T-helper 17 cell (primary cell): ENCODE measurements around the gene AQP6. TPM values are rescaled to one million over a fixed set of nuclear protein-coding genes. Genes with fewer than 3 reads are reported as not detected.
"Not testable (repeated sequence)": the region's sequence is repeated elsewhere in the genome, so short reads cannot be mapped to it uniquely, and the experiment has no call there.

Source experiments
- ATAC-seq: fragments of 150-1000 bp; cut with Tn5 transposase; 2 replicates; pipeline ENCODE4 v1.10.0; 2021; ENCODE audit warnings: mild to moderate bottlenecking, moderate library complexity
- DNase-seq, 3 donors: peaks; one replicate each; pipeline versions ENCODE4 v3.0.0 to v3.0.0-alpha.2; 2020 to 2021
- H3K9me3 ChIP-seq: one replicate; pipeline ENCODE4 v1.7.0; 2013; ENCODE audit warnings: low read length, mild to moderate bottlenecking; ENCODE audit not compliant: control insufficient read depth, poor library complexity, severe bottlenecking
- H3K27ac Mint-ChIP-seq: one replicate; pipeline ENCODE4 v1.8.0; 2022; ENCODE audit warnings: mild to moderate bottlenecking, moderate library complexity, mixed read lengths
- H3K27me3 Mint-ChIP-seq: one replicate; pipeline ENCODE4 v1.8.0; 2022; ENCODE audit warnings: mixed read lengths
- H3K36me3 Mint-ChIP-seq: one replicate; pipeline ENCODE4 v1.8.0; 2022; ENCODE audit warnings: low read depth, mixed read lengths
- H3K4me1 Mint-ChIP-seq: one replicate; pipeline ENCODE4 v1.8.0; 2022; ENCODE audit warnings: mild to moderate bottlenecking, mixed read lengths
- H3K4me3 Mint-ChIP-seq: one replicate; pipeline ENCODE4 v1.8.0; 2022; ENCODE audit warnings: mild to moderate bottlenecking, moderate library complexity, mixed read lengths
- total RNA-seq, 4 donors: library from RNA in 2 of 4; stranded (reverse) in 2 of 4; gene quantifications; one replicate each; pipeline ENCODE4 v1.2.3 and lab custom pipeline; 2022 to 2026

The AQP6 gene
- total RNA-seq, 2 donors from 2014 or later: not detected

- peaks cover 4% of the 10 kb centered on the region for H3K4me1 Mint-ChIP-seq
These were observed 3.8 kb downstream of the AQP6 start for GRCh38 chr12:49976557-49976956.

DNA sequence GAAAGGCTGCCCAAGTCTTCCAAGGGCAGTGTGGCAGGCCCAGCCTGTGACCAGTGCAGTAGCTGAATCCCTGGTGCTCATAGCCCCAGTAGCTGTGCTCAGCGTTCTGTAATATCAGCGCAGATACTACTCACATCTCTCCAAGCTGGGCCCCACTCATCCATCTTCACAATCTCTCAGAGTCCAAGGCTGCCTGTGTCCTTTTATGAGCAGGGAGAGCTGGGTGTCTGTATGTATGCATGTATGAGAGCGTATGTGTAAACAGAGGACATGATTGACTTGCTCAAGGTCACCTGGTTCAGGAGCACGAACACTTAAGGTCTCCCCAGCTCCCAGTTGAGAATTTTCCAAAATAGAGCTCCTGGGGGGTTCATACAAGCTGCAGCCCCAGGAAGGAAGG is 5.4 kb downstream of the AQP6 start:
- H3K9me3 ChIP-seq: no peaks in the 10 kb centered on the region
- ATAC-seq (no peak), DNase-seq (no peak)
- peak overlapping the region; percentile 41 for H3K27ac Mint-ChIP-seq
- no peaks in the 10 kb centered on the region for H3K36me3 Mint-ChIP-seq
- no peaks in the 10 kb centered on the region for H3K27me3 Mint-ChIP-seq
- peaks cover 4% of the 10 kb centered on the region for H3K4me1 Mint-ChIP-seq
- H3K4me3 Mint-ChIP-seq: no peak overlapping the region

More at GRCh38 chr12:49976557-49976956, 3.8 kb downstream of the AQP6 start:
- H3K27me3 Mint-ChIP-seq: no peaks in the 10 kb centered on the region
- no peaks in the 10 kb centered on the region for H3K9me3 ChIP-seq
- H3K27ac Mint-ChIP-seq: no peak overlapping the region
- H3K36me3 Mint-ChIP-seq: no peaks in the 10 kb centered on the region
- H3K4me3 Mint-ChIP-seq: no peak overlapping the region
- DNase-seq (no peak), ATAC-seq (no peak)

DNA sequence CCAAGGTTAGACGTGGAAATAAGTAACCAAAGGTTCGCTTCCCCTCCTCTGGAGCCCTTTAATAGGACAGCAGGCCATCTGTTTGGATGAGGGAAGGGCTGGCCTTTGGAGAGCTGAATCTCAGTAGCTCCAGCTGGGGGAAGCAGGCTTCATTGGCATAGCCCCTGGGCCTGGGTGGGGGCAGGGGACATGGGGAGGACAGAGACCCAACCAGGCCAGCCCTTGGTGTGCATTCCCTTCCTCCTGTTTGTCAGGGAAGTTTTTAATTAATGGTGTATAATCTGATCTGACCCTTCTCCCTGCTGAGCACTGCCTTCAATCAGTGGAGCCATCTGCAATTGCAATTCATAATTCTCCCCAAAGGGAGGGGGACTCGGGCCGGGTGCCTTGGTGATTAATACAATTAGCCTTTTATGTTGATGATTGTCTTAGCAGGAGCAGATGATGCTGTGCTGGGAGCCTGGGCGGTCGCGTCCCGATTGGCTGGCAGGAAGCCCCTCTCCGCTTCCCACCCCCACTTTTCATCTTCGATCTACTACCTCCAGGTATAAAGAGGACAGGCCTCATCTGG is 6.4 kb downstream of the AQP6 start:
- Mint-ChIP-seq H3K27me3 (no peaks in the 10 kb centered on the region), H3K27ac (peak overlapping the region; percentile 41), H3K36me3 (no peaks in the 10 kb centered on the region), H3K4me1 (peaks cover 4% of the 10 kb centered on the region), H3K4me3 (no peak overlapping the region)
- DNase-seq (no peak), ATAC-seq (no peak)
- no peaks in the 10 kb centered on the region for H3K9me3 ChIP-seq

- no peaks in the 10 kb centered on the region for H3K27me3 Mint-ChIP-seq
- peak overlapping the region; percentile 41 for H3K27ac Mint-ChIP-seq
- H3K4me1 Mint-ChIP-seq: peaks cover 4% of the 10 kb centered on the region
- H3K4me3 Mint-ChIP-seq: no peak overlapping the region
- no peaks in the 10 kb centered on the region for H3K36me3 Mint-ChIP-seq
- no peaks in the 10 kb centered on the region for H3K9me3 ChIP-seq
- DNase-seq (no peak), ATAC-seq (no peak)
These were observed 7.0 kb downstream of the AQP6 start for GRCh38 chr12:49979791-49980190.

GRCh38 chr12:49980501-49981349 is 8.0 kb downstream of the AQP6 start:
- H3K27ac Mint-ChIP-seq: peak overlapping the region; percentile 74
- H3K4me3 Mint-ChIP-seq: no peak overlapping the region
- H3K27me3 Mint-ChIP-seq: no peaks in the 10 kb centered on the region
- DNase-seq (no peak), ATAC-seq (no peak)
- no peaks in the 10 kb centered on the region for H3K36me3 Mint-ChIP-seq
- peaks cover 4% of the 10 kb centered on the region for H3K4me1 Mint-ChIP-seq
- no peaks in the 10 kb centered on the region for H3K9me3 ChIP-seq

- no peak overlapping the region for H3K27ac Mint-ChIP-seq
- no peak for ATAC-seq
- no peak for DNase-seq
- no peaks in the 10 kb centered on the region for H3K27me3 Mint-ChIP-seq
- no peaks in the 10 kb centered on the region for H3K36me3 Mint-ChIP-seq
- no peak overlapping the region for H3K4me3 Mint-ChIP-seq
- H3K9me3 ChIP-seq: no peaks in the 10 kb centered on the region
- peaks cover 4% of the 10 kb centered on the region for H3K4me1 Mint-ChIP-seq
These were observed 9.7 kb downstream of the AQP6 start for GRCh38 chr12:49982246-49983087.

- Mint-ChIP-seq H3K27ac (no peak overlapping the region), H3K36me3 (no peaks in the 10 kb centered on the region), H3K4me1 (peaks cover 4% of the 10 kb centered on the region), H3K4me3 (no peak overlapping the region), H3K27me3 (no peaks in the 10 kb centered on the region)
- DNase-seq (no peak), ATAC-seq (no peak)
- H3K9me3 ChIP-seq: no peaks in the 10 kb centered on the region
These were observed 11.1 kb downstream of the AQP6 start for GRCh38 chr12:49983892-49984291.

DNA sequence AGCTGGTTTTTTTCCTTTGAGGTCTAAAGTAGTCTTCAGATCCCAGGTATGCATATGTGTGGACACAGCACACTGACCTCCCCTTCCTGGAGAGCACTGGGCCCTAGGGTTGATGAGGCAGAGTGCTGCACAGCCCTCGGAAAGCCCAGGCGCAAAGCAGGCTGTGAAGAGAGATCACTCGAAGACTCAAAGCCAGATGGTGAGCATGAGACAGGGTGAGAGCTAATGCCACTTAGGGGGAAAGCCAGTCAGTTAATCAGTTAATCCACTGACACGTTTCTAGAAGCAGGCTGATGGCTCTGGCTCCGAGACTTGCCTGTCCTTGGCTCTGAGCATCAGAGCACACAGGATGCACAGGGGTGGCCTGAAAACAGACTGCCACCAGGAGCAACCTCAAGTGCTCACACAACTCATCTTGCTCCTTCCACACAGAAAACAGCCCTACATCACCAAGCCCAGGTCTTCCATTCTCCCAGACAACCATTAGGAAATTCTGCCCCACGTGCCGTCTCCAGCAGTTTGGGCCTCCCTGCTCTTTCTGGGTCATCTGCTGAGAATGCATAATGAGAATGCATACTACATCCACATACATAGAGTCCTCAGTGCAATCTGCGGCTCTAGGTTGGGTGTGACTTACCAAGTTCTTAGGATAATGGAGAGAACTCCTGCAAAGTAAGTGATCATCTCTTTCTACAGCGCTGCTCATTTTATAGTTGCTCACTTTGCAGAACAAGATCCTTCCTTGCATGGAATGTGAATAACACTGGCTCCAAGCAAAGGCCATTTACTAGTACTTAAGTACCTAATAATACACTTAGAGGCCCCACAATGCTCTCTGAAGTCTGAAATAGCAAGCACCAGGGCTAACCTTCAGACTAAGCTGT is 12.0 kb downstream of the AQP6 start:
- peaks cover 4% of the 10 kb centered on the region for H3K4me1 Mint-ChIP-seq
- ATAC-seq (no peak), DNase-seq (no peak)
- no peak overlapping the region for H3K27ac Mint-ChIP-seq
- H3K9me3 ChIP-seq: no peaks in the 10 kb centered on the region
- no peaks in the 10 kb centered on the region for H3K27me3 Mint-ChIP-seq
- no peak overlapping the region for H3K4me3 Mint-ChIP-seq
- no peaks in the 10 kb centered on the region for H3K36me3 Mint-ChIP-seq

DNA sequence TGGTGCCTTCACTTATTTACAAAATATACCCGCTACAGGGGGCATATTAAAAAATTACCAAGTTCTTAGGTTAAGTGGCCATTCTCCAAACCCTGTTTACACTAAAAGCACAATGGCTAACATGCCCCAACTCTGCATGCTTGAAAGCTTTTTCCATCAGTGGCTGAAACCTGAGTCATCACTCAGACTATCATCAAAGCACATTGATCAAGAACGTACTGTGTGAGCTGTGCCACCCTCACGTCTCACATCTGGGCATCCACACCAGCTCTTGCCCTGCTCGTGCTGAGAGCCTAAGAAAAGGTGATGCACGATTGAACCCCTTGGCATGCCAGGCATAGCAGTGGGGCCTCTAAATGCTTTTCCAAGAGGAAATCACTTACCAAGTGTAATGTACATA is 13.2 kb downstream of the AQP6 start:
- DNase-seq (no peak), ATAC-seq (no peak)
- Mint-ChIP-seq H3K36me3 (no peaks in the 10 kb centered on the region), H3K27me3 (no peaks in the 10 kb centered on the region), H3K4me3 (no peak overlapping the region), H3K27ac (no peak overlapping the region), H3K4me1 (no peaks in the 10 kb centered on the region)
- no peaks in the 10 kb centered on the region for H3K9me3 ChIP-seq

DNA sequence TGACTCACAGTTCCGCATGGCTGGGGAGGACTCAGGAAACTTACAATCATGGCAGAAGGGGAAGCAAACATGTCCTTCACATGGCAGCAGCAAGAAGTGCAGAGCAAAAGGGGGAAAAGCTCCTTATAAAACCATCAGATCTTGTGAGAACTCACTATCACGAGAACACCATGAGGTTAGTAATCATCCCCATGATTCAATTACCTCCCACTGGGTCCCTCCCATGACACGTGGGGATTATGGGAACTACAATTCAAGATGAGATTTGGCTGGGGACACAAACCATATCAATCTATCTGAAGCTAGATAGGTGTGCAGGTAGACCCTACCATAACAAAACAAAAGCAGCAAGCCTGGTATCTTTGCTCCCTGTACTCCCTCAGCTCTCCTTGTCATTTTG is 13.7 kb downstream of the AQP6 start:
- H3K36me3 Mint-ChIP-seq, H3K9me3 ChIP-seq, ATAC-seq, H3K4me3 Mint-ChIP-seq, DNase-seq, H3K27ac Mint-ChIP-seq, H3K4me1 Mint-ChIP-seq, H3K27me3 Mint-ChIP-seq: not testable (repeated sequence)

- ATAC-seq: no peak
- H3K27me3 Mint-ChIP-seq: no peaks in the 10 kb centered on the region
- no peak overlapping the region for H3K27ac Mint-ChIP-seq
- H3K9me3 ChIP-seq: no peaks in the 10 kb centered on the region
- DNase-seq: no peak
- H3K4me3 Mint-ChIP-seq: no peak overlapping the region
- no peaks in the 10 kb centered on the region for H3K4me1 Mint-ChIP-seq
- peaks cover under 1% of the 10 kb centered on the region for H3K36me3 Mint-ChIP-seq
These were observed 15.0 kb downstream of the AQP6 start for GRCh38 chr12:49987625-49988303.

DNA sequence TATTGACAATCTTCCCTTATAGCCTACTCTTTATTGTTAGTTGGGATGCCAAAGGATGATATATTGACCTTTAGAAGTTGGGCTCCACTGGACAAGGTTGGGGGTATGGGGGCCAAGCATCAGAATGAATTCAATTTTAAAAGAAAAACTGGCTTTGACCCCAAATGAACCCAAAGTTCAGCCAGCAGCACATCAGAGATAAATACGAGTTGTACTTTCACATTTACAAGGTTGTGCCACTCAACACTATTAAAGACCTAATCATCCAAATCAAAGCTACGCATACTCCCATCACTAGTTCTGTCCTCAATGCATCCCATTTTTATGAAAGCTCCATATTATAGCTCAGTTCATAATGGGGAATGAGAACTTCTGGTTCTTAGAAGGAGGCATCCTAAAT is 16.7 kb downstream of the AQP6 start:
- H3K36me3 Mint-ChIP-seq, H3K4me1 Mint-ChIP-seq, H3K4me3 Mint-ChIP-seq, ATAC-seq, H3K27me3 Mint-ChIP-seq, H3K27ac Mint-ChIP-seq, DNase-seq, H3K9me3 ChIP-seq: not testable (repeated sequence)
